ENCODE results near the gene P2RY2.

- no peak for TF ChIP-seq POLR2A (IDR thresholded peaks at IDR 0.05)
- no peak for TF ChIP-seq CTCF (IDR thresholded peaks at IDR 0.05)
Observed at GRCh38 chr11:73239111-73239521, 21.0 kb downstream of the P2RY2 start.
